GM19238 (cell line): Measurements from ENCODE around the gene OOEP.

Experiments used
- DNase-seq: peaks from one replicate; pipeline ENCODE4 v3.0.0; 2011; ENCODE audit warnings: low spot score; ENCODE audit not compliant: insufficient read length

The OOEP gene

GRCh38 chr6:73364549-73364948 lies 5.1 kb downstream of the OOEP start:
- DNase-seq, result no peak

GRCh38 chr6:73364121-73364520 lies 5.6 kb downstream of the OOEP start:
- DNase-seq, result no peak

- no peak for DNase-seq
These were observed 6.2 kb downstream of the OOEP start for GRCh38 chr6:73363537-73363875.

- no peak for DNase-seq
These were observed 6.7 kb downstream of the OOEP start for GRCh38 chr6:73362869-73363536.

- no peak for DNase-seq
These were observed 7.3 kb downstream of the OOEP start, which contains the start of gene KHDC3L for GRCh38 chr6:73362358-73362757. Gene KHDC3L, plus strand, starts transcription at chr6:73362658. Its CDS starts 72 bp downstream, at chr6:73362730.

- DNase-seq, result no peak
These were observed 15.8 kb downstream of the OOEP start, which contains the start of gene DPPA5 for GRCh38 chr6:73353636-73354593. Gene DPPA5, minus strand, starts transcription at chr6:73354276. Its CDS starts 51 bp downstream, at chr6:73354225.

- DNase-seq, result no peak
These were observed 20.4 kb downstream of the OOEP start for GRCh38 chr6:73349311-73349710.

GRCh38 chr6:73348550-73349204 lies 21.0 kb downstream of the OOEP start:
- no peak for DNase-seq

- DNase-seq, result no peak
These were observed 26.5 kb downstream of the OOEP start for GRCh38 chr6:73343164-73343563.

GRCh38 chr6:73342174-73342573 lies 27.5 kb downstream of the OOEP start:
- no peak for DNase-seq

- DNase-seq, result no peak
These were observed 28.4 kb downstream of the OOEP start for GRCh38 chr6:73341335-73341734.

GRCh38 chr6:73340048-73340447 lies 29.6 kb downstream of the OOEP start:
- DNase-seq, result no peak

GRCh38 chr6:73339340-73339739 lies 30.4 kb downstream of the OOEP start:
- DNase-seq, result no peak

- DNase-seq, result no peak
These were observed 40.5 kb downstream of the OOEP start for GRCh38 chr6:73329201-73329600.

- no peak for DNase-seq
These were observed 40.9 kb downstream of the OOEP start for GRCh38 chr6:73328790-73329189.

- DNase-seq, result no peak
These were observed 44.0 kb downstream of the OOEP start for GRCh38 chr6:73325656-73326055.

GRCh38 chr6:73323323-73323722 lies 46.4 kb downstream of the OOEP start:
- no peak for DNase-seq
